ENCODE measurements around the gene DCST2.

The DCST2 gene

DNA sequence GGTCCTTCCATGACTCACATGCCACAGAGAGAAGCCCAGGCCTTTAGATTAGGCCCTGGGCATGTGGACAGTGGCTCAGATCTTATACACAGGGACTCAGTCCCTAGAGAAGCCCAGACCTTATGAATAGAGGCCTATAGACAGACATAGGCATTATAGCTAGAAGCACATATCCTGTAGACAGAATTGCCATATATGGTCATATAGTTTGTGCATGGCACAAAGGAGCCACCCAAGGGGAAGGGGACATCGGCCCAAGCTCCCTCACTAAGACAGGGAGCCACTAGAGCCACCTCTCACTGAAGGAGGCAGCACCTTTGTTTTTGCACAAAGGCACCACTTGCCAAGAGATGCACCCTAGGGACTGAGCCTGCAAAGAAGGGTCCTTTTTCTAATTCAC lies 42.8 kb upstream of the DCST2 start:
- H3K27ac Mint-ChIP-seq, result no peak overlapping the region
- H3K36me3 Mint-ChIP-seq (ENCODE audit: low read depth), result no peaks in the 10 kb centered on the region
- DNase-seq, result no peak
- H3K4me1 Mint-ChIP-seq, result peaks cover 57% of the 10 kb centered on the region
- H3K27me3 Mint-ChIP-seq (ENCODE audit: low read depth, poor library complexity), result peaks cover 16% of the 10 kb centered on the region
- TF ChIP-seq, protein P1, sequence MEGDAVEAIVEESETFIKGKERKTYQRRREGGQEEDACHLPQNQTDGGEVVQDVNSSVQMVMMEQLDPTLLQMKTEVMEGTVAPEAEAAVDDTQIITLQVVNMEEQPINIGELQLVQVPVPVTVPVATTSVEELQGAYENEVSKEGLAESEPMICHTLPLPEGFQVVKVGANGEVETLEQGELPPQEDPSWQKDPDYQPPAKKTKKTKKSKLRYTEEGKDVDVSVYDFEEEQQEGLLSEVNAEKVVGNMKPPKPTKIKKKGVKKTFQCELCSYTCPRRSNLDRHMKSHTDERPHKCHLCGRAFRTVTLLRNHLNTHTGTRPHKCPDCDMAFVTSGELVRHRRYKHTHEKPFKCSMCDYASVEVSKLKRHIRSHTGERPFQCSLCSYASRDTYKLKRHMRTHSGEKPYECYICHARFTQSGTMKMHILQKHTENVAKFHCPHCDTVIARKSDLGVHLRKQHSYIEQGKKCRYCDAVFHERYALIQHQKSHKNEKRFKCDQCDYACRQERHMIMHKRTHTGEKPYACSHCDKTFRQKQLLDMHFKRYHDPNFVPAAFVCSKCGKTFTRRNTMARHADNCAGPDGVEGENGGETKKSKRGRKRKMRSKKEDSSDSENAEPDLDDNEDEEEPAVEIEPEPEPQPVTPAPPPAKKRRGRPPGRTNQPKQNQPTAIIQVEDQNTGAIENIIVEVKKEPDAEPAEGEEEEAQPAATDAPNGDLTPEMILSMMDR (IDR thresholded peaks at IDR 0.05), result no peak
- no peak overlapping the region for H3K4me3 Mint-ChIP-seq
- no peaks in the 10 kb centered on the region for H3K9me3 Mint-ChIP-seq

DNA sequence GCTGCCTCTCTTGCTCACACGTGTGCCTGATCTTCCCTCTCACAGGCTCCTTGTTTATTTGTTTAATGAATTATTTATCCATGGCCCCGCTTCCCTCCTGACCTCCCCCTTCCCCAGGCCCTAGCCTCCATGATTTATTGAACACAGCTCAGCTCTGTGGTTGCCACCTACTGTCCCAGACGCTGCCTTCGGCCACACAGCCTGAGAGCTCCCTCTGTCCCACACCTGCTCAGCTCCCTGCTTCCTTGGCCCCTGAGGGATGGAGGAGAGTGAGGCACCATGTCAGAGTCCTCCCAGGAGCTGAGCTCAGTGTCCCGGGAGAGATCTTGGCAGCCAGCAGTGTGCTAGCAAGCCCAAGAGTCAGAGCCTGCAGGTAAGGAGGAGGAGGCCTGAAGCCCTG lies 42.0 kb upstream of the DCST2 start:
- peaks cover 57% of the 10 kb centered on the region for H3K4me1 Mint-ChIP-seq
- TF ChIP-seq, protein P1 (IDR thresholded peaks at IDR 0.05), result no peak
- H3K9me3 Mint-ChIP-seq, result no peaks in the 10 kb centered on the region
- no peak for DNase-seq
- H3K4me3 Mint-ChIP-seq, result peak overlapping the region; percentile 41
- H3K27me3 Mint-ChIP-seq (ENCODE audit: low read depth, poor library complexity), result peaks cover 12% of the 10 kb centered on the region
- no peak overlapping the region for H3K27ac Mint-ChIP-seq
- no peaks in the 10 kb centered on the region for H3K36me3 Mint-ChIP-seq (ENCODE audit: low read depth)

DNA sequence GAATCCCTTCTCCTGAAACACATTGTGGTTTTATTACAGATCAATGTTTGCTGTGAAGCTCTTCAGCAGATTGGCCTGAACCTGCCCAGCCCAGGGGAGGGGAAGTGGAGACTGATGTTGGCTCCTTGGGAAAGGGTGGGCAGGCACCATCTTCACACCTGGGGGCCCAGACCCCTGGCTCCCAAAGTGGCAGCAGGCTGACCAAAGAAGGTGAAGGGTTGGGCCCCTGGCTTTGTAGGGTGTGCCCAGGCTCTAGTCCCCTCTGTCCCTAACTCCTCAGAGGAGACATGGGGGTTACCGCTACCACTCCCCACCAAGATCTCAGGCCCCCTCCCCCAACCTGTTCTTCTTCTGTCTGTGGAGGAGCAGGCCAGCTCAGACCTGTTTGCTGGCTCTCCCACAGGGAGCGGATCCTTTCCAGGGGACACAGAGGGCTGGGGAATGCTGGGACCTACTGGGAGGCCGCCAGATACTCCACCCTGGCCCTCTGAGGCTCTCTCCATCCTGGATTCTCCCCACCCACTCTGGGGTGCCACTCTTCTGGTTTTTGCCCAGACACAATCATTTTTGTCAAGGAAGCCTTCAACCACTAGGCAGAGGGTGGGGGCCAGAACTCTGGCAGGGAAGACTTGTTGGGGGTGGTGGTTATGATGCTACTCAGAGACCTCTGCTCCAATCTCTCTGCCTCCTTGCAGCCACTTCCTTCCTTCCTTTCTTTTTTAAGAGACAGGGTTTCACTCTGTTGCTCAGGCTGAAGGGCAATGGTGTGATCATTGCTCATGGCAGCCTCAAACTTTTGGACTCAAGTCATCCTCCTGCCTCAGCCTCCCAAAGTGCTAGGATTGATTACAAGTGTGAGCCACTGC lies 40.0 kb upstream of the DCST2 start:
- H3K27ac Mint-ChIP-seq, result no peak overlapping the region
- no peaks in the 10 kb centered on the region for H3K9me3 Mint-ChIP-seq
- TF ChIP-seq, protein P1 (IDR thresholded peaks at IDR 0.05), result no peak
- H3K4me3 Mint-ChIP-seq, result no peak overlapping the region
- H3K27me3 Mint-ChIP-seq (ENCODE audit: low read depth, poor library complexity), result peaks cover 13% of the 10 kb centered on the region
- DNase-seq, result no peak
- no peaks in the 10 kb centered on the region for H3K36me3 Mint-ChIP-seq (ENCODE audit: low read depth)
- H3K4me1 Mint-ChIP-seq, result peaks cover 66% of the 10 kb centered on the region

DNA sequence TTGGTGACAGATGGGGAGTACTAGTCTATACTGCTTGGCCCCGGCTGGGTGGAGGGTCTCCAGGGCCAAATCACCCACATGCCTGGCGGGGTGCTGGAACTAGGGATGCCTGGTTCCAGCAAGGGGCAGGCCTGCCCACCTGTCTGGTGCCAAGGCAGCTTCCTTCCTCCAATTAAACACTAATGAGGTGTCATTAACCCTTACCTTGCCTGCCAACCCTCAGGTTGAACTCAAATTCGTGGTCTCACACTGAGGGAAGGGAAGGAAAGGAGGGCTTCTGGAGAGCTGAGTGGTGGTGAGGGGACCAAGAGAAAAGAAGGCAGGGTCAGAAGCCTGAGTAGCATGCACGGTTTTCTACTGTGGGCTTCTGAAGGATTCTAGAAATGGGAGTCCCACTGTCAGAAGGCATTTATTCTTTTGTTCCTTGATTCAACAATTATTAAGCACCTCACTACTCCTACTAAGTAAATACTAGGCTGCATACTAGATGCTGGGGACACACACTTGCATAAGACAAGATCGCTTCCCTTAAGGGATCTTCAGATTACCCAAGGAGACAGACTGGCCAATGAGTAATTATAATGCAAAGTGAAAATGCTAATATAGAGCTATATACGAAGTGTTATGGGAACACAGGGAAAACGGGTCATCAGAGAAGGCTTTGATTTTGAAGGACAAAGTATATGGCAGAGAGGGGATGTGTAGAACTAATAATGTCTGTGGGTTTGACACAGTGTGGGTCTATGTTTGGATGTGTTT lies 39.1 kb upstream of the DCST2 start:
- DNase-seq, result no peak
- Mint-ChIP-seq H3K4me1 (peaks cover 63% of the 10 kb centered on the region), H3K36me3 (ENCODE audit: low read depth) (peaks cover 2% of the 10 kb centered on the region), H3K4me3 (no peak overlapping the region), H3K27ac (no peak overlapping the region), H3K27me3 (ENCODE audit: low read depth, poor library complexity) (peaks cover 16% of the 10 kb centered on the region), H3K9me3 (no peaks in the 10 kb centered on the region)
- TF ChIP-seq, protein P1 (IDR thresholded peaks at IDR 0.05), result no peak

DNA sequence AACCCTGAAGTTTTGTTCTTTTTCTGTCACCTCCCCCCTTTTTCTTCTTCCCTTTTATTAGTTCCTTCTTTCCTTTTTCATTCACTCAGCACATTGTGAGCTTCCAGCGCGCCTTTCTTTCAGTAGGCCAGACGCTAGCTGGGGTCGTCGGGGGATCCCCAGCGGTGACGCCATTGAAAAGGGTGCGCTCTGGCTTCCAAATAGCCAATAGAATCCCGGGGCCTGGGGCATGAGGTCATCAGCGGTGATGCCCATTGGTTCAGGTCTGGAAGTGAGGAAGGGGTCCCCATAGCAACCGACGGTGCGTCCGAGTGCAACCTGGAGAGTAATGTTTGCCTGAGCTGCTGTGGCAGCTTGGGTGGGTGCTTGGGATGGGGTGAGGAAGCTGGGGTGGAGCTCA lies 38.1 kb upstream of the DCST2 start:
- Mint-ChIP-seq H3K4me1 (peaks cover 61% of the 10 kb centered on the region), H3K4me3 (peak overlapping the region; percentile 78), H3K27me3 (ENCODE audit: low read depth, poor library complexity) (peaks cover 13% of the 10 kb centered on the region), H3K27ac (peak overlapping the region; percentile 64), H3K9me3 (no peaks in the 10 kb centered on the region), H3K36me3 (ENCODE audit: low read depth) (peaks cover 12% of the 10 kb centered on the region)
- TF ChIP-seq, protein P1 (IDR thresholded peaks at IDR 0.05), result no peak
- DNase-seq, result peak; percentile 64

Data from nephron progenitor cell (in vitro differentiated cells).